ENCODE results near the gene SYS1.

SYS1 gene

DNA sequence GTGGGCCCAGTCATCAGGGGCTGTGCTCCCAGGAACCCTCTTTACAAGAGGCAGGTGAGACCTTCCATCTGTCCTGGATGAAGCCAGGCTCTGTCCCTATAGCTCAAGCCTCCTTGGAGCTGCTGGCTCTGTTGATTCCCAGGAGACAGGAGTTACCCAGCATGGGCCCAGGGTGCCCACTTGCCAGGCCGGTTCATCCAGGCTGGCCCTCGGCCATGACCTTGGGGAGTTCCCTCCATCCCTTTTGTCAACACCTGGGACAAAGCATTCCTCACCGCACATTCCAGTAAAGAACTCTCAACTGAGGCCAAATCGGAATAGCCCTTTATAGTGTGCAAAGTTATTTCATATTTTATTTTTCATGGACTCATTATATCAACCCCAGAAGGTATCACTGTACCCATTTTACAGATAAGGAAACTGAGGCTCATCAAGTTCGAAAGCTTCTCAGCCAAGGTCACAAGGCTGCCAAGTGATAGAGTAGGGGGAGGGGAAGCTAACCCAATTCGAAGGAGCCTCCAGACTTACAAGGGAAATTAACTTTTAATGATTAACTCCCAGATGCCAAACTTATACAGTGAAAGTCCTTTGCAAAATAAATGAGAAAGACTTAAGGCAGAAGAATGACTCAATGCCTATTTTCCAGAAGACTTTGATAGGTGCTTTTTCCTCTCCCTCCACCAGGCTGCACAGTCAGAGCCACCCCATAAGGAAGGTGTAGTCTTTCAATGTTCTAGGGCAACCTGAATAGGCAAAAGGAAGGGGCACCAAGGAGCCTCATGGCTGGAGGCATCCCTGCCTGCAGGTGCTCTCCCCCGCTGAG is 33.2 kb upstream of the SYS1 start:
- H3K36me3 ChIP-seq (ENCODE audit: insufficient read depth, low read length): no peaks in the 10 kb centered on the region
- no peaks in the 10 kb centered on the region for H3F3A ChIP-seq (ENCODE audit: insufficient read depth, low read length)
- H3K9me2 ChIP-seq (ENCODE audit: low read depth, low read length): no peaks in the 10 kb centered on the region
- no peak overlapping the region for H3K4me2 ChIP-seq (ENCODE audit: low read length)
- TF ChIP-seq, protein P1, sequence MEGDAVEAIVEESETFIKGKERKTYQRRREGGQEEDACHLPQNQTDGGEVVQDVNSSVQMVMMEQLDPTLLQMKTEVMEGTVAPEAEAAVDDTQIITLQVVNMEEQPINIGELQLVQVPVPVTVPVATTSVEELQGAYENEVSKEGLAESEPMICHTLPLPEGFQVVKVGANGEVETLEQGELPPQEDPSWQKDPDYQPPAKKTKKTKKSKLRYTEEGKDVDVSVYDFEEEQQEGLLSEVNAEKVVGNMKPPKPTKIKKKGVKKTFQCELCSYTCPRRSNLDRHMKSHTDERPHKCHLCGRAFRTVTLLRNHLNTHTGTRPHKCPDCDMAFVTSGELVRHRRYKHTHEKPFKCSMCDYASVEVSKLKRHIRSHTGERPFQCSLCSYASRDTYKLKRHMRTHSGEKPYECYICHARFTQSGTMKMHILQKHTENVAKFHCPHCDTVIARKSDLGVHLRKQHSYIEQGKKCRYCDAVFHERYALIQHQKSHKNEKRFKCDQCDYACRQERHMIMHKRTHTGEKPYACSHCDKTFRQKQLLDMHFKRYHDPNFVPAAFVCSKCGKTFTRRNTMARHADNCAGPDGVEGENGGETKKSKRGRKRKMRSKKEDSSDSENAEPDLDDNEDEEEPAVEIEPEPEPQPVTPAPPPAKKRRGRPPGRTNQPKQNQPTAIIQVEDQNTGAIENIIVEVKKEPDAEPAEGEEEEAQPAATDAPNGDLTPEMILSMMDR (IDR thresholded peaks at IDR 0.05; ENCODE audit: low read length): no peak
- no peak for TF ChIP-seq EZH2 (IDR thresholded peaks at IDR 0.05; ENCODE audit: borderline replicate concordance, low read length)
- H3K27me3 ChIP-seq (ENCODE audit: insufficient read depth, low read length): no peaks in the 10 kb centered on the region
- H3K9me3 ChIP-seq (ENCODE audit: low read length): no peaks in the 10 kb centered on the region
- H3K9ac ChIP-seq (ENCODE audit: low read length): no peak overlapping the region
- no peaks in the 10 kb centered on the region for H4K20me1 ChIP-seq (ENCODE audit: insufficient read depth, low read length)
- no peaks in the 10 kb centered on the region for H3K4me1 ChIP-seq (ENCODE audit: insufficient read depth, low read length, severe bottlenecking)
- no peak overlapping the region for H3K4me3 ChIP-seq (ENCODE audit: low read depth, low read length, poor library complexity, severe bottlenecking)
- H2AFZ ChIP-seq (ENCODE audit: low read length): no peak overlapping the region
- no peak overlapping the region for H3K27ac ChIP-seq (ENCODE audit: low read depth, low read length, poor library complexity, severe bottlenecking)
- H3K79me2 ChIP-seq (ENCODE audit: insufficient read depth, low read length): no peaks in the 10 kb centered on the region

DNA sequence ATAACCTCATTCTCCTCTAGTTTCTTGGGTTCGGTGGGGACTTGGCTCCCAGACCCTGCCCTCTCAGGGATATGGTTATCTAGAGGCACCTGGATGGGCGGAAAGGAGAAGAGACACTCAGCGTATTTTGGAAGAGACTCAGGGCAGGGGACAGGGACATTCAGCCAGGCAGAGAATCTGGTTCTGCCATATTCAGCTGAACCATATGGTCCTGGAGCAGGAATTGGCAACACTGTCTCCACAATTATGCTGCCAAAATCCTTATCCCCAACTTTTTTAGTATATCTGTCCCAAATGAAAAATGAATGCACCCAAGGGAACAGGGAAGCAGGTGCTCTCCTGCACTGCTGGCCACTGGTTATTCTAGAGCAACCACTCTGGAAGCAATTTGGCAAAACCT is 32.5 kb upstream of the SYS1 start:
- Histone ChIP-seq H3K36me3 (ENCODE audit: insufficient read depth, low read length) (no peaks in the 10 kb centered on the region), H3K27me3 (ENCODE audit: insufficient read depth, low read length) (no peaks in the 10 kb centered on the region), H3K4me2 (ENCODE audit: low read length) (no peak overlapping the region), H3K9me3 (ENCODE audit: low read length) (no peaks in the 10 kb centered on the region), H2AFZ (ENCODE audit: low read length) (no peak overlapping the region), H3K9ac (ENCODE audit: low read length) (no peak overlapping the region), H3F3A (ENCODE audit: insufficient read depth, low read length) (no peaks in the 10 kb centered on the region), H3K4me1 (ENCODE audit: insufficient read depth, low read length, severe bottlenecking) (no peaks in the 10 kb centered on the region), H3K27ac (ENCODE audit: low read depth, low read length, poor library complexity, severe bottlenecking) (no peak overlapping the region), H3K4me3 (ENCODE audit: low read depth, low read length, poor library complexity, severe bottlenecking) (no peak overlapping the region), H3K79me2 (ENCODE audit: insufficient read depth, low read length) (no peaks in the 10 kb centered on the region), H4K20me1 (ENCODE audit: insufficient read depth, low read length) (no peaks in the 10 kb centered on the region), H3K9me2 (ENCODE audit: low read depth, low read length) (no peaks in the 10 kb centered on the region)
- no peak for TF ChIP-seq EZH2 (IDR thresholded peaks at IDR 0.05; ENCODE audit: borderline replicate concordance, low read length)
- TF ChIP-seq, protein P1 (IDR thresholded peaks at IDR 0.05; ENCODE audit: low read length): no peak

DNA sequence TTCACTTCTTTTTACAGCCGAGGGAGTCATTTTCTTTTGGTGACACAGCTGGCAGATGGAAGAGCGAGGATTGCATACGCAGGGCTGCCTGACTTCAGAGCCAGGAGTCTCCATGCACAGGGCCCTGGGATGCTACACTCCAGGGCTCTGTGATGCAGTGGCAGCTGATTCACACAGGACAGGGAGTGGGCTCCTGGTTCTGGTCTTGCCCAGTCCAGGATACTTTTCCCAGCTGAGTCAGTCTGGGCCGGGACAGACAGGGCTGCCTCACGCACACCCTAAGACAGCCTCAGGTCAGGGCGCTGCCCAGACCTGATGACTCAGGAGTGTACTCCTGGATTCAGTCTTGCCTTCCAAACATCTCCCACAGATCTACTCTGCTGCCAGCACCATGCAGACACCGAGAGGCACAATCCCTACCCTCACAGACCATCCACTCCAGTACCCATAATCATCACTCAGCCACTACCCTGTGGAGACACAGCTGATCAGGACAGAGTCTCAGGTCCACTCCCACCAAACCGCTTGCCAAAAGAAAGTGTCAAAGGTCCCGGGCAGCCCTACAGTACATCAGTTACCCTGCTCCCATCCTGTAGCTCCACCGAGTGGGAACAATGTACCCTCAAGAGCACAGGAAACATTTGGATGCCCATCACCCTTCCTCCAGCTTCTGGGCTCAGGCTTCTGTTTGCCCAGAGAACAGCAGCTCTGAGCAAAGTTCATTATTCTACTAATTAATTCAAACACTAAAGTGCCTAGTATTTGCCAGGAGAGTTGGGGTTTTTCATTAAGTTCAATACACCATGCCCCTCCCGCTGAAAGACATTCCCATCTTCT is 26.2 kb upstream of the SYS1 start:
- no peak overlapping the region for H3K9ac ChIP-seq (ENCODE audit: low read length)
- H3K27ac ChIP-seq (ENCODE audit: low read depth, low read length, poor library complexity, severe bottlenecking): no peak overlapping the region
- H3F3A ChIP-seq (ENCODE audit: insufficient read depth, low read length): no peaks in the 10 kb centered on the region
- H4K20me1 ChIP-seq (ENCODE audit: insufficient read depth, low read length): no peaks in the 10 kb centered on the region
- H3K9me2 ChIP-seq (ENCODE audit: low read depth, low read length): no peaks in the 10 kb centered on the region
- H2AFZ ChIP-seq (ENCODE audit: low read length): no peak overlapping the region
- H3K4me1 ChIP-seq (ENCODE audit: insufficient read depth, low read length, severe bottlenecking): no peaks in the 10 kb centered on the region
- TF ChIP-seq EZH2 (IDR thresholded peaks at IDR 0.05; ENCODE audit: borderline replicate concordance, low read length): no peak
- TF ChIP-seq, protein P1 (IDR thresholded peaks at IDR 0.05; ENCODE audit: low read length): no peak
- no peak overlapping the region for H3K4me2 ChIP-seq (ENCODE audit: low read length)
- H3K9me3 ChIP-seq (ENCODE audit: low read length): no peaks in the 10 kb centered on the region
- no peak overlapping the region for H3K4me3 ChIP-seq (ENCODE audit: low read depth, low read length, poor library complexity, severe bottlenecking)
- H3K79me2 ChIP-seq (ENCODE audit: insufficient read depth, low read length): no peaks in the 10 kb centered on the region
- H3K36me3 ChIP-seq (ENCODE audit: insufficient read depth, low read length): no peaks in the 10 kb centered on the region
- H3K27me3 ChIP-seq (ENCODE audit: insufficient read depth, low read length): 0 out of 2 replicates have a peak, but pooled peaks cover 6% of the 10 kb centered on the region

Data from OCI-LY1 (cell line).